ENCODE results near the gene CAPN13. TPM values are rescaled to one million over a fixed set of nuclear protein-coding genes. Genes with fewer than 3 reads are reported as not detected.

The CAPN13 gene
- total and polyA plus RNA-seq, 2 donors (not counting 3 experiments of a cell fraction or from before 2014, with no cell fraction given) = not detected

DNA sequence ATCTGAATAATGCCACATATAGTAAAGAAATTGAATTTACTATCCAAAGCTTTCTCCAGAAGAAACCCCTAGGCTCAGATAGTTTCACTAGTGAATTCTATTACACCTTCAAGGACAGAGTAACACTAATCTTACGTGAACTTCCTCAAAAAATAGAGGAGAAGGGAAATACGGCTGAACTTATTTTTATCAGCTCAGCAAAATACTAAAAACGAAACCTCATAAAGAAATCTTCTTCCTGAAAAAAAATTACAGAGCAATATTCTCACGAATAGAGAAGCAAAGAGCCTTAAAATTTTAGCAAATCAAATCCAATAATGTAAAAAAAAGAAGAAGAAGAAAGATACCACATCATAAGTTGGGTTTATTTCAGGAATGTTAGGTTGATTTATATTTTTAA lies 14.7 kb downstream of the CAPN13 start:
- H3K79me2 ChIP-seq (ENCODE audit: control insufficient read depth, insufficient read depth, low read length) = no peaks in the 10 kb centered on the region
- no peaks in the 10 kb centered on the region for H3K27me3 ChIP-seq (ENCODE audit: control insufficient read depth in 2 of 2, insufficient read depth in 2 of 2, low read length in 2 of 2)
- no peaks in the 10 kb centered on the region for H4K20me1 ChIP-seq (replicated peaks; ENCODE audit: control insufficient read depth, extremely low read depth, insufficient read depth, low read length)
- no peaks in the 10 kb centered on the region for H3K9me3 ChIP-seq (replicated peaks; ENCODE audit: control insufficient read depth, insufficient read depth, low read length)
- H3K4me3 ChIP-seq (replicated peaks in 1 of 3; ENCODE audit: insufficient read depth in 1 of 3, low read depth in 1 of 3, low read length in 3 of 3) = no peak overlapping the region
- TF ChIP-seq EZH2 (IDR thresholded peaks at IDR 0.05; ENCODE audit: borderline replicate concordance, low read depth, low read length, severe bottlenecking) (no peak), JUN (IDR thresholded peaks at IDR 0.05; ENCODE audit: borderline replicate concordance, insufficient read depth, insufficient read length, low read depth) (no peak), POLR2A (IDR thresholded peaks at IDR 0.05; ENCODE audit: low read depth, low read length) (no peak), GATA2 (IDR thresholded peaks at IDR 0.05; ENCODE audit: insufficient read depth, insufficient read length, low read depth, low read length) (no peak), FOS (IDR thresholded peaks at IDR 0.05; ENCODE audit: borderline replicate concordance, insufficient read depth, low read length) (no peak), POLR2AphosphoS5 (IDR thresholded peaks at IDR 0.05; ENCODE audit: insufficient read depth, low read depth, low read length) (no peak)
- TF ChIP-seq, protein P1, sequence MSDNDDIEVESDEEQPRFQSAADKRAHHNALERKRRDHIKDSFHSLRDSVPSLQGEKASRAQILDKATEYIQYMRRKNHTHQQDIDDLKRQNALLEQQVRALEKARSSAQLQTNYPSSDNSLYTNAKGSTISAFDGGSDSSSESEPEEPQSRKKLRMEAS (IDR thresholded peaks at IDR 0.05; ENCODE audit: insufficient read depth, insufficient read length) = no peak
- TF ChIP-seq, protein P2, sequence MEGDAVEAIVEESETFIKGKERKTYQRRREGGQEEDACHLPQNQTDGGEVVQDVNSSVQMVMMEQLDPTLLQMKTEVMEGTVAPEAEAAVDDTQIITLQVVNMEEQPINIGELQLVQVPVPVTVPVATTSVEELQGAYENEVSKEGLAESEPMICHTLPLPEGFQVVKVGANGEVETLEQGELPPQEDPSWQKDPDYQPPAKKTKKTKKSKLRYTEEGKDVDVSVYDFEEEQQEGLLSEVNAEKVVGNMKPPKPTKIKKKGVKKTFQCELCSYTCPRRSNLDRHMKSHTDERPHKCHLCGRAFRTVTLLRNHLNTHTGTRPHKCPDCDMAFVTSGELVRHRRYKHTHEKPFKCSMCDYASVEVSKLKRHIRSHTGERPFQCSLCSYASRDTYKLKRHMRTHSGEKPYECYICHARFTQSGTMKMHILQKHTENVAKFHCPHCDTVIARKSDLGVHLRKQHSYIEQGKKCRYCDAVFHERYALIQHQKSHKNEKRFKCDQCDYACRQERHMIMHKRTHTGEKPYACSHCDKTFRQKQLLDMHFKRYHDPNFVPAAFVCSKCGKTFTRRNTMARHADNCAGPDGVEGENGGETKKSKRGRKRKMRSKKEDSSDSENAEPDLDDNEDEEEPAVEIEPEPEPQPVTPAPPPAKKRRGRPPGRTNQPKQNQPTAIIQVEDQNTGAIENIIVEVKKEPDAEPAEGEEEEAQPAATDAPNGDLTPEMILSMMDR (IDR thresholded peaks at IDR 0.05; ENCODE audit: extremely low read depth in 1 of 2, insufficient read depth in 1 of 2, low read depth in 1 of 2, low read length in 2 of 2) = no peak
- H3K27ac ChIP-seq (ENCODE audit: insufficient read depth, low read depth, low read length) = no peak overlapping the region
- H3K36me3 ChIP-seq (ENCODE audit: control insufficient read depth in 2 of 2, extremely low read depth in 1 of 2, insufficient read depth in 2 of 2, low read length in 2 of 2) = no peaks in the 10 kb centered on the region
- H3K9ac ChIP-seq (replicated peaks; ENCODE audit: extremely low read depth, insufficient read depth, low read length) = no peak overlapping the region
- H3K4me2 ChIP-seq (ENCODE audit: insufficient read depth, low read length) = no peak overlapping the region
- H3K9me1 ChIP-seq (replicated peaks; ENCODE audit: control insufficient read depth, extremely low read depth, insufficient read depth, low read length) = no peaks in the 10 kb centered on the region
- no TSS peak for BruUV-seq (replicated peaks)
- intact Hi-C loops (cut with micrococcal nuclease) (no loop called here), dilution Hi-C loops (cut with MboI; ENCODE audit: extremely low pct_ligation_motif_present, low sequenced_read_pairs) (no loop called here)
- no peaks in the 10 kb centered on the region for H3K4me1 ChIP-seq (ENCODE audit: control insufficient read depth, extremely low read depth, insufficient read depth, low read length)
- CTCF ChIA-PET = no interaction called here
- H2AFZ ChIP-seq (ENCODE audit: low read depth, low read length) = no peak overlapping the region
- DNase-seq (ENCODE audit: low read depth, low spot score) (no peak), FAIRE-seq (no peak)
- POLR2A ChIA-PET = no interaction called here

All from endothelial cell of umbilical vein (primary cell).